ENCODE data around the gene TFAP2C.

GRCh38 chr20:56610098-56610497 lies 19.0 kb upstream of the TFAP2C start:
- TF ChIP-seq CTCF (IDR thresholded peaks at IDR 0.05), result no peak
- no peak for TF ChIP-seq POLR2A (IDR thresholded peaks at IDR 0.05)
- TF ChIP-seq EP300 (IDR thresholded peaks at IDR 0.05), result no peak
